Nephron (organoid): Measurements from ENCODE around the gene POPDC2.
A peak's percentile ranks its signal among the peaks of the same experiment; 100 is the strongest.
"Not testable (repeated sequence)": the region's sequence is repeated elsewhere in the genome, so short reads cannot be mapped to it uniquely, and the experiment has no call there.

Experiments
- H3K27ac Mint-ChIP-seq, 3 experiments: 2 replicates each; pipeline ENCODE4 v1.8.0; 2020; ENCODE audit warnings: mixed read lengths in 3 of 3, mild to moderate bottlenecking in 2 of 3, moderate library complexity in 1 of 3
- H3K27me3 Mint-ChIP-seq: 2 replicates; pipeline ENCODE4 v1.8.0; 2021; ENCODE audit warnings: low read depth, mild to moderate bottlenecking, moderate library complexity, mixed read lengths
- H3K36me3 Mint-ChIP-seq: 2 replicates; pipeline ENCODE4 v1.8.0; 2020; ENCODE audit warnings: low read depth, mixed read lengths
- H3K4me1 Mint-ChIP-seq: 2 replicates; pipeline ENCODE4 v1.8.0; 2020; ENCODE audit warnings: mixed read lengths
- H3K4me3 Mint-ChIP-seq, 3 experiments: 2 replicates each; pipeline ENCODE4 v1.8.0; 2020; ENCODE audit warnings: mild to moderate bottlenecking in 3 of 3, mixed read lengths in 3 of 3, moderate library complexity in 2 of 3
- H3K9me3 Mint-ChIP-seq: 2 replicates; pipeline ENCODE4 v1.8.0; 2020; ENCODE audit warnings: mixed read lengths
- TF ChIP-seq, protein P1 (sequence below), 3 experiments: fragments of 200-600 bp; sonication (generic); IDR thresholded peaks; one replicate each; pipeline ENCODE4 v1.5.0; 2021; ENCODE audit warnings: antibody characterized with exemption in 3 of 3; ENCODE audit not compliant: unreplicated experiment in 3 of 3

The POPDC2 gene

DNA sequence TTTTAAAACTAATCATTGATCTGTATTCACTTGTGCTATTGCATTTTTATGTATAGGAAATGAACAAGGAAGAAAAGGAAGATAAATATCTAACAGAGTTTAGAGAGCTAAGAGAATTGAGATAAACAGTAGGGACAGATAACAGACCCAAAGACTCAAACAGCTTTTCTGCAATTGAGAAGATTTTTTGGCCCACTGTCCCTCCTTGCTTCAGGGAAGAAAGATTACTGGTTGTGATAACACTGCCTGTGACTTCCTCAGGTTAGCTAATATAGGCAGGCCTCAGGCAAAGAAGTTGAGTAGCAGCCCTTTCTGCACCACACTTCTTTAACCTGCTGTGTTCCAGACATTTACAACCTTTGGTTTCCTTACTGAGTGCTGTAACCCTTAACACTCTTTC, 19.5 kb upstream of the POPDC2 start:
- no peaks in the 10 kb centered on the region for H3K27me3 Mint-ChIP-seq
- H3K4me1 Mint-ChIP-seq = peaks cover 26% of the 10 kb centered on the region
- H3K4me3 Mint-ChIP-seq = no peak overlapping the region
- no peak overlapping the region for H3K27ac Mint-ChIP-seq
- TF ChIP-seq, protein P1, sequence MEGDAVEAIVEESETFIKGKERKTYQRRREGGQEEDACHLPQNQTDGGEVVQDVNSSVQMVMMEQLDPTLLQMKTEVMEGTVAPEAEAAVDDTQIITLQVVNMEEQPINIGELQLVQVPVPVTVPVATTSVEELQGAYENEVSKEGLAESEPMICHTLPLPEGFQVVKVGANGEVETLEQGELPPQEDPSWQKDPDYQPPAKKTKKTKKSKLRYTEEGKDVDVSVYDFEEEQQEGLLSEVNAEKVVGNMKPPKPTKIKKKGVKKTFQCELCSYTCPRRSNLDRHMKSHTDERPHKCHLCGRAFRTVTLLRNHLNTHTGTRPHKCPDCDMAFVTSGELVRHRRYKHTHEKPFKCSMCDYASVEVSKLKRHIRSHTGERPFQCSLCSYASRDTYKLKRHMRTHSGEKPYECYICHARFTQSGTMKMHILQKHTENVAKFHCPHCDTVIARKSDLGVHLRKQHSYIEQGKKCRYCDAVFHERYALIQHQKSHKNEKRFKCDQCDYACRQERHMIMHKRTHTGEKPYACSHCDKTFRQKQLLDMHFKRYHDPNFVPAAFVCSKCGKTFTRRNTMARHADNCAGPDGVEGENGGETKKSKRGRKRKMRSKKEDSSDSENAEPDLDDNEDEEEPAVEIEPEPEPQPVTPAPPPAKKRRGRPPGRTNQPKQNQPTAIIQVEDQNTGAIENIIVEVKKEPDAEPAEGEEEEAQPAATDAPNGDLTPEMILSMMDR (IDR thresholded peaks at IDR 0.05; ENCODE audit: unreplicated experiment in 3 of 3) = no peak
- no peaks in the 10 kb centered on the region for H3K9me3 Mint-ChIP-seq
- peaks cover 4% of the 10 kb centered on the region for H3K36me3 Mint-ChIP-seq

DNA sequence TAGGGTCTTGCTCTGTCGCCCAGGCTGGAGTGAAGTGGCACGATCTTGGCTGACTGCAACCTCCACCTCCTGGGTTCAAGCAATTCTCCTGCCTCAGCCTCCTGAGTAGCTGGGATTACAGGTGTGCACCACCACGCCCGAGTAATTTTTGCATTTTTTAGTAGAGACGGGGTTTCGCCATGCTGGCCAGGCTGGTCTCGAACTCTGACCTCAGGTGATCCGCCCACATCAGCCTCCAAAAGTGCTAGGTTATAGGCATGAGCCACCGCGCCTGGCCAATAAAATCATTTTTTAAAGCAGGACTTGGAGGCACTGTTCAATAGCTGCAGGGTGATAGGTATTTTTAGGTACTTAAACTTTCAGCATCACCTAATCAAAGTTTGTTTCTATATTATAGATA, 17.8 kb upstream of the POPDC2 start:
- not testable (repeated sequence) for H3K27me3 Mint-ChIP-seq, H3K27ac Mint-ChIP-seq, H3K9me3 Mint-ChIP-seq
- H3K36me3 Mint-ChIP-seq = peaks cover 10% of the 10 kb centered on the region
- H3K4me3 Mint-ChIP-seq = peak overlapping the region; percentile 25 to 42 (median 41)
- peaks cover 27% of the 10 kb centered on the region for H3K4me1 Mint-ChIP-seq

DNA sequence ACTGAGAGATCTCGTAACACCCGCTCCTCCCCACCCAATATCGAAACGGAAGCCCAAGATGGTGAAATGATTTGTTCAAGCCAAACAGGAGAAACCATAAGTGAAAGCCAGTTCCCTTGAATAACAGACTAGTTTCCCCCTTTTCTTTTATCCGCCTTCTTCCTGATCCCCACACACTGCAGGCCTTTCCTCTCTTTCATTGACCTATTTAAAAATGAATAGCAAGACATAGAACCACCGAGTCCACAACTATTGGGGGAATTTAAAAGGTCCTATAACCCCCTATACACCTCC, 17.2 kb upstream of the POPDC2 start:
- peak overlapping the region; percentile 87 to 92 (median 89) for H3K4me3 Mint-ChIP-seq
- peaks cover 27% of the 10 kb centered on the region for H3K4me1 Mint-ChIP-seq
- H3K9me3 Mint-ChIP-seq = no peaks in the 10 kb centered on the region
- peak overlapping the region; percentile 89 to 95 (median 95) for H3K27ac Mint-ChIP-seq
- TF ChIP-seq, protein P1 (IDR thresholded peaks at IDR 0.05; ENCODE audit: unreplicated experiment in 3 of 3) = no peak
- no peaks in the 10 kb centered on the region for H3K27me3 Mint-ChIP-seq
- H3K36me3 Mint-ChIP-seq = peaks cover 16% of the 10 kb centered on the region

DNA sequence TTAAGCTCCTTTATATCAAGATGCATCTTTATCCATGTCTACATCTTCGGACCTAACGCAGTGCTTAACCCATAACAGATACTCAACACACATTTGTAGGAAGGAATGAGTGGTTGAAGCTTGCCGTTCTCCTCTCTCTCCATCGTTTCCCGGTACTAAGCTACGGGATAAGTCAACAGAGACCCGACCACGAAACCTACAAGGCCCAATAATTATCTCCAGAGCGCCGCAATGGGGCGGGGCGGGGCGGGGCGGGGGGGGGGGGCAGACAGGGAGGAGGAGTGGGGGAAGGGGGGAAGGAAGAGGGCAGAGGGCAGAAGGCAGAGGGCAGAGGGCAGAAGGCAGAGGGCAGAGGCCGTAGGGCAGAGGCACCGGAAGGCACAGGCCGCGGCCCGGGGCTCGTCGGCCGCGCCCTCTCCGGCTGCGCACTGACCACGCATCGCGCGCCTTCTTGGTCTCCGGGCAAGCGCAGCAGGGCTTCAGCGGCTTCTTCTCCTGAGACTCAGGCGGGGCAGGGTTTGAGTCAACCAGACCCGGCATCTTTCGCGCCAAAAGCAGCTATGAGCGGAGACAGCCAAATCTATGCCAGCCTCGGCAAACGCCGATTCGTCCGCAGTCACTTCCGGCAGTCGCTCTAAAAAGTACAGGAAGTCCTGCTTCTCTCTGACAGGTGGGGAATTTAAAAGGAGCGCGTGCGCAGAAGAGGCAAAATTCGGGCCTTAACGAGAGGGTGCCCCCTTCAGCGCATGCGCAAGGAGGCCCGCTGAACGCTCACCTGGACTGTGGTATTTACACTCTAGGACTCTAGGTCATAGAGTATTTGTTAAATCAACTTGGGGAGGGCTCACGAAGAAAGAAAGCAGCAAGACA, 16.6 kb upstream of the POPDC2 start, which contains the start of gene COX17:
COX17 (minus strand) TSS at position 636 of the 870 bp plus-strand sequence; CDS start at position 540, 96 bp downstream.
- Mint-ChIP-seq H3K4me1 (peaks cover 27% of the 10 kb centered on the region), H3K27ac (peak within 1 kb of the TSS; percentile 89 to 95 (median 95)), H3K27me3 (no peaks in the 10 kb centered on the region), H3K4me3 (peak within 1 kb of the TSS; percentile 87 to 92 (median 89)), H3K36me3 (peaks cover 21% of the 10 kb centered on the region), H3K9me3 (no peaks in the 10 kb centered on the region)
- TF ChIP-seq, protein P1 (IDR thresholded peaks at IDR 0.05; ENCODE audit: unreplicated experiment in 3 of 3) = no peak

DNA sequence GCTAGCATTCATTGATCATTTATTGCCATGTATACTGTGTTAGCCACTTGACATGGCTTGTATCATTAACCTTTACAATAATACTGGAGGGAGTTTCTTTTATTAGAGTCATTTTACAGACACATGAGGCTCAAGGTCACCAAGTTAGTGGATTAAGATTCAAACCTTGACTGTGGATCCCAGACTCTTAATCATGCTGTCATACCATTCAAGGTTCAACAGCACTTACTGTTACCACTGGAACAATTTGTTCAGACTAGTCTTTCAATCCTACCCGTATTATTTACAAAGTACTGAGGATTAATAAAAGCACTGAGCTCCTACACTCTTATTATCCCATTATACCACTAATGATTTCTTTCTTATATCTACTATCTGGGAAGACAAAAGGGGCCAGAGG, 15.6 kb upstream of the POPDC2 start:
- TF ChIP-seq, protein P1 (IDR thresholded peaks at IDR 0.05; ENCODE audit: unreplicated experiment in 3 of 3) = no peak
- peaks cover 29% of the 10 kb centered on the region for H3K36me3 Mint-ChIP-seq
- H3K9me3 Mint-ChIP-seq = no peaks in the 10 kb centered on the region
- H3K27me3 Mint-ChIP-seq = no peaks in the 10 kb centered on the region
- H3K4me3 Mint-ChIP-seq = peak overlapping the region; percentile 87 to 92 (median 89)
- H3K27ac Mint-ChIP-seq = peak overlapping the region; percentile 83 to 95 (median 89)
- H3K4me1 Mint-ChIP-seq = peaks cover 27% of the 10 kb centered on the region

DNA sequence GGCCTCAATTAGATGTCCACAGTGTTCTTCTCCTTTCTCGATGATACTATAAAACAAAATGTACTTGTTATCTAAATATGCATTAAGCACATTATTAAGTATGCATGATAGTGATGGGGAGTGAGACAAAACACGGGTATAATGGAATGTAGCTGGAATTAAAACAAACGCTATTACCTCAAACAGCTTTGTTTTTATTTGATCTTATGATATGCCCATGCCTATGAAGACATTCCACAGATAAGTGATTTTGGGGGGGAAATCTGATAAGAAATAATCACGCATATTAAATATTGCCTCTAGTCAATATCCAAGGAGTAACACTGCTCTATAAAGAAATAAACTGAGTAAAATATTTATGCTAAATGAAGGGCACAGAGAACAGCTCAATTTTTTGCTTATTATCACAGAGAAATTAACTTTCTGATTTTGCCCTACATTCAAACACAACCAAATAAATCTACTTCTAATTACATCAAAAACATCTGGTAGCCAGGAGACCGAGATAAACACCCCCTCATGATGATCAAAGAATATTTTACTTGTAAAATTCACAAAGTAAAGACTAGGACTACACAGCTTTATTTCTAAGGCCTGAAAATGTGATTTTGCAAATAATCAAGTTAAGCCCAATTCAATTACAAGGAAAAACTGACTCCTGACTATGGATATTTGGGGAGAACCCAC, 14.9 kb upstream of the POPDC2 start:
- H3K9me3 Mint-ChIP-seq = no peaks in the 10 kb centered on the region
- H3K4me3 Mint-ChIP-seq = peak overlapping the region; percentile 87 to 92 (median 89)
- no peaks in the 10 kb centered on the region for H3K27me3 Mint-ChIP-seq
- peaks cover 34% of the 10 kb centered on the region for H3K36me3 Mint-ChIP-seq
- TF ChIP-seq, protein P1 (IDR thresholded peaks at IDR 0.05; ENCODE audit: unreplicated experiment in 3 of 3) = no peak
- peaks cover 27% of the 10 kb centered on the region for H3K4me1 Mint-ChIP-seq
- H3K27ac Mint-ChIP-seq = peak overlapping the region in 2 of 3 experiments; percentile 15 to 28
